ENCODE results near the gene KRT6A.
"Not testable (repeated sequence)": the region's sequence is repeated elsewhere in the genome, so short reads cannot be mapped to it uniquely, and the experiment has no call there.

Gene KRT6A

GRCh38 chr12:52454411-52455201, 38.5 kb downstream of the KRT6A start:
- no peak for DNase-seq

GRCh38 chr12:52452101-52452500, 41.0 kb downstream of the KRT6A start, which contains the start of gene KRT6B:
KRT6B (minus strand) TSS chr12:52452146; CDS start chr12:52452078, 68 bp downstream.
- DNase-seq = no peak

GRCh38 chr12:52448228-52448627, 44.8 kb downstream of the KRT6A start:
- no peak for DNase-seq

GRCh38 chr12:52447196-52447595, 45.9 kb downstream of the KRT6A start:
- not testable (repeated sequence) for DNase-seq

- DNase-seq = no peak
Measured at GRCh38 chr12:52446367-52447045, 46.6 kb downstream of the KRT6A start.

GRCh38 chr12:52445876-52446275, 47.2 kb downstream of the KRT6A start:
- no peak for DNase-seq

- no peak for DNase-seq
Measured at GRCh38 chr12:52444647-52445595, 48.1 kb downstream of the KRT6A start.

GRCh38 chr12:52443966-52444365, 49.1 kb downstream of the KRT6A start:
- no peak for DNase-seq

GRCh38 chr12:52442600-52443061, 50.4 kb downstream of the KRT6A start:
- no peak for DNase-seq

- no peak for DNase-seq
Measured at GRCh38 chr12:52441320-52441911, 51.6 kb downstream of the KRT6A start.

GRCh38 chr12:52440821-52441319, 52.2 kb downstream of the KRT6A start:
- DNase-seq = no peak

- no peak for DNase-seq
Measured at GRCh38 chr12:52439845-52440244, 53.2 kb downstream of the KRT6A start.

- DNase-seq = no peak
Measured at GRCh38 chr12:52439420-52439819, 53.6 kb downstream of the KRT6A start.

- no peak for DNase-seq
Measured at GRCh38 chr12:52438305-52439301, 54.5 kb downstream of the KRT6A start.

GRCh38 chr12:52437508-52437907, 55.5 kb downstream of the KRT6A start:
- DNase-seq = no peak
